Limb (tissue), 2 donors: ENCODE data around the gene FAM184B.

ENCODE experiments used
- DNase-seq, 2 donors: peaks; one replicate each; pipeline ENCODE4 v3.0.0-alpha.2; 2016; ENCODE audit errors: extremely low spot score in 2 of 2

Gene FAM184B

DNA sequence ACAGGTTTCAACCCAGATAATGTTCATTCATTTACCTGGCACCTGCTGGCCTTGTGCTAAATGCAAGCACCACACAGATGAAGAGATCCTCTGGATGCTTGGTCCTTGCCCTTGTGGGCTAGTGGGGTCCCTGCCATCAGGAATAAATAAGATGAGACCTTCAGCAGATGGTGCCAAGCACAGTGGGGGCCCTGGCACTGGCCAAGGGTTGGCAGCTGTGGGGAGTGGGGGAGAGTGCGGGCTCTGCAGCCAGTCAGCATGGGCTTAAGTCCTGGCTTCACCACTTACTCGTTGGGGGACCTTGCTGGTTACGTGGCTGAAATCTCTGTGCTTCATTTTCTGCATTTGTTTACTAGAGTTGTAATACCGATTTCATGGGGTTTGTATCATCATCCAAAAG, 197.5 kb downstream of the FAM184B start:
- DNase-seq = no peak

DNA sequence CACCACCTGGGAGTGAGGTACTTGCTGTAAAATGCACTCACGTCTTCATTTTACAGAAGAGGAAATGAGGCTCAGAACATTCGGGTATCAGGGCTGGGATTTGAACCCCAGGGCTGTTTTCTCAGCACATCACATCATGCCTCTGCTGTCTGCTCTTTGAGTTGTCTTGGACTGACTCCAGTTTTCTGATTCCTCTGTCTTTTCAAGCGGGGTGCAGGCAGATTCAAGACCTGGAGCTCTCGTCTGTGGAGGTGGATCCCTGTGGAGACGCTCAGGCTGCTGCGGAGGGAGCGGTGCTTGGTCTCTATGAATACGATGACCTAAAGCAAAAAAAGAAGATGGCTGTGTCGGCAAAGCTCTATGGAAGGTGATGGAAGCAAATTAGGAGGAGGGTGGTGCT, 198.1 kb downstream of the FAM184B start:
- DNase-seq = no peak

DNA sequence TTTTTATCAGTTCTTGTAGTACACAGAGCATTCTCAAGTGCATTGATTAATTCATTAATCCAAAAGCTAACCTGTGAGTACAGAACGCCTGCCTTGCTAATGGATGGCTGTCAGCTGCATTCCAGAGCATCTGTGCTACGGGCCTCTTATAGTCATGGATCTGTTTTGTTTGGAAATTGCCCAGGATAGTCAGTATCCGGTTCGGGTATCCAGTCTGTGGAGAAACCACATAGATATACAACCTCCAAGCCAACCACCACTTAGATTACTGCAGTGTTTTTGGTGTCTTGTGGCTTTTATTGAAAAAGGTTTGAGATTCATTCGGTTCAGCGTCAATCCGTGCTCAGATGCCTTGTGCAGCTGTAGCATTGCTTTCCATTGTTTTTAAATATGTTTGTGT, 200.5 kb downstream of the FAM184B start:
- no peak for DNase-seq
